ENCODE results near the gene ZNF358.
"Not testable (repeated sequence)": the region's sequence is repeated elsewhere in the genome, so short reads cannot be mapped to it uniquely, and the experiment has no call there.

The ZNF358 gene

DNA sequence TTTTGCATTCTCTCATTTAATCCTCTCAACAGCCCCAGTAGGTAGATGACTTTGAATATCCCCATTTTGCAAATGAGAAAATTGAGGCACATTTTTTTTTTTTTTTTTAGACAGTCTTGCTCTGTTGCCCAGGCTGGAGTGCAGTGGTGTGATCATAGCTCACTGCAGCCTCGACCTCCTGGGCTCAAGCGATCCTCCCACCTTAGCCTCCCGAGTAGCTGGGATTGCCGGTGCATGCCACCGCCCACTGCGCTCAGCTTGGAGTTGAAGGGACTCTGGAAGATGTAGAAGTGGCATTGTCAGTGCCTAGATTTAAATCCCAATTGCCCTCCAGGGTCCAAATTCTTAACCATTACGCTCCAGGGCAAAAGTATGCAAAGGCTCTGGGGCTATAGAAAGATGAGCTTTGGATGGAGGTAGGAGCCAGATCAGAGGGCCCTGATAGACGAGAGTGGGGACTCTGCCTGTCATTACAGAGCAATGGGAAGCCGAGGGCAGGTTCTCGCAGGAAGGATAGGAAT lies 5.7 kb downstream of the ZNF358 start:
- no peak for DNase-seq

DNA sequence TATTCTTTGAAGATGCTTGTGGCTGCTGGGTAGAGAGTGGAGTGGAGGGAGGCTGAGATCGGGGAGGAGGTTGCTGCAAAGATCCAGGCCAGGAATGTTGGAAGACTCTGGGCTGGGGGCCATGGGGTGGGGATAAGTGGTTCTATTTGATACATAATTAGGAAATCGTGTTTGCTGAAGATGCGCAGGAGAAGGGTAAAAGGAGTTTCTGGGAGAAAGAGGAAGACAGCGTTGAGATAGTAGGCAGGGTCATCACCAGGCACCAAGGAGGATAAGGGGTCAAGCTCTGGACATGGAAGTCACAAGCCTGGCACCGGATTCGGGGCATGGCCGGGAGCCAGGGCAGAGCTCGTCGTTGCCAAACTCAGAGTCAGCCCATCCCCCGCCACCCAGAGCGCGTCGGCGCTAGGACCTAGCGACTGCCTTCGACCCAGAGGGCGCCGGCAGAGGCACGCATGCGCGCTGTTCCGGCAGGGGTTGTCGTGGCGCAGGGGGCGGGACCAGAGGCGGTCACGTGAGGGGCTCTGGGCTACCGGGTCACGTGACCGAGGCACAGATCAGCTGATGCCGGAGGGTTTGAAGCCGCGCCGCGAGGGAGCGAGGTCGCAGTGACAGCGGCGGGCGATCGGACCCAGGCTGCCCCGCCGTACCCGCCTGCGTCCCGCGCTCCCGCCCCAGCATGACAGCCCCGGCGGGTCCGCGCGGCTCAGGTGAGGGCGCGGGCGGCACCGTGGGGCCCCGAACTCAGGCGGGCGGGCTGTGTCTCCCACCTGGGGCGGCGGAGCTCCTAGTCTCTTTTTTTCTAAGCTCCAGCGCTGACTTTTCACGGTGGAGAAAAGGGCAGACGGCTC lies 6.4 kb downstream of the ZNF358 start, which contains the start of gene MCOLN1:
Gene MCOLN1 (plus strand): TSS at position 553 of the 851 bp plus-strand sequence. CDS start 127 bp downstream, at position 680.
- peak; percentile 100 for DNase-seq

DNA sequence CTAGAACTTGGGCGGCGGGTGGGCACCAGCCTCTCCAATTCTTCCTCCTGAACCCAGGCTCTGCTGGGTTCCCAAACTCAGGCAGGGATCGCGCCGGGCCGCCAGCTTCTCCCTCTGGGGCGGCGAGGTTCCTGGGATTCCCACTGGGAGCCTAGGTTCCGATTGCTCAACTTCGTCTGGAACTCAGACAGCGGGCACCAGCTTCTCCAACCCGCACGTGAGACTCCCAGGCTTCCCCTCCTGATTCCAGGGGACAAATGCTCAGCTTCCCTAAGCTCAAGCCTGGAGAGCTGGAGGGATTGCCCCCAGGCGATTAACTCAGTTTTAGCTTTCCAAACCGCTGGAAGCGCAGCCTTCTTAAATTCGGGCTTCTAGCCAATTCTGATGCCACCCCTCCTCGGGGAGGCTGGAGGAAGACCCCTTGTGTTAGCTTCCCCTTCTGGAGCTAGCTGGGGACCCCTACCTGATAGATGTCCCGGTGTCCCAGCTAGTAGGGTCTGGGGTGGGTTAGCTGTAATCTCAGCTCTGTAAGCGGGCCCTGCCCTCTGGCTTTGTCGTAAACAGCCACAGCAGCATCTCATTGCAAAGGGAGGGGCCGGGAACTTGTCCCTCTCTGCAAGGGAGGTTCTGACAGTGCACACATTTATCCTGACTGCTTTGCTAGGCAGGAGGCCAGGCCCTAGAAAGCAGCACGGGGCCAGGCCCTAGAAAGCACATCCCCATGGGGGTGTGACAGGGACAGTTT lies 7.2 kb downstream of the ZNF358 start:
- no peak for DNase-seq

DNA sequence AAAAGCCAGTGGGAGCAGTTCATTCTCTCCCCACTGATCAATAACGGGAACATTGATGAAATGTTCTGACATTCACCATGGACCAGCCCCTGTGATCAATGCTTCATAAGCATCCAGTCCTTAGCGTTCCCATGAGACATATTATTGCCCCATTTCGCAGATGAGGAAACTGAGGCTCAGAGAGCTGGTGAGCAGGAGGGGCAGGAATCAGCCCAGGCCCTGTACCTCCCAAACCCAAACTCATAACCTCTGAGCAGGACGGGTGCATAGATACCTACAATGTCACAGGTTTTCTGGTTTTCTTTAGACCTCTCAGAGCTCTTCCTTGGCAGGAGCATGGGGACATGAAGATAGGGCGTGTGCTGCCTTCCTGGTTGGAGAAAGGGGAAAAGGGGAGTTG lies 8.6 kb downstream of the ZNF358 start:
- DNase-seq, result no peak

DNA sequence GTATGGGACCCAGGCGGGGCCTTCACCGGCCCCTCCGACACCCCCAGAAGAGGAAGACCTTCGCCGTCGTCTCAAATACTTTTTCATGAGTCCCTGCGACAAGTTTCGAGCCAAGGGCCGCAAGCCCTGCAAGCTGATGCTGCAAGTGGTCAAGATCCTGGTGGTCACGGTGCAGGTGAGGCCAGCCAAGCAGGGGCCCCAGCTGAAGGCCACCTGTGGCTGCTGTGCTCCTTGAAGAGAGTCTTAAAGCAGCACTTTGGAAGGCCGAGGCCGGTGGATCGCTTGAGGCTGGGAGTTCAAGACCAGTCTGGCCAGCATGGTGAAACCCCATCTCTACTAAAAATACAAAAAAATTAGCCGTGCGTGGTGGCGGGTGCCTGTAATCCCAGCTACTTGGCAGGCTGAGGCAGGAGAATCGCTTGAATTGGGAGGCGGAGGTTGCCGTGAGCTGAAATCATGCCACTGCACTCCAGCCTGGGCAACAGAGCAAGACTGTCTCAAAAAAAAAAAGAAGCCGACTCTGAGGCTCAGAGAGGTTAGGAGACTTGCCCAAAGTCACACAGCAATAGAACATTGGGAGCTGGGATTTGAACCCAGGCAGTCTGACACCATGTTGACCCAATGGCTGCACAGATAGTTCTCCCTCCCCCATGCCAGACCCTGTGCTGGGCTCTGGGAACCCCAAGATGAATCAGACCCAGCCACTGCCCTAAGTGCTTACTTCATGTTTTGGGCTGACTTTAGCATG lies 9.3 kb downstream of the ZNF358 start:
- DNase-seq, result no peak

DNA sequence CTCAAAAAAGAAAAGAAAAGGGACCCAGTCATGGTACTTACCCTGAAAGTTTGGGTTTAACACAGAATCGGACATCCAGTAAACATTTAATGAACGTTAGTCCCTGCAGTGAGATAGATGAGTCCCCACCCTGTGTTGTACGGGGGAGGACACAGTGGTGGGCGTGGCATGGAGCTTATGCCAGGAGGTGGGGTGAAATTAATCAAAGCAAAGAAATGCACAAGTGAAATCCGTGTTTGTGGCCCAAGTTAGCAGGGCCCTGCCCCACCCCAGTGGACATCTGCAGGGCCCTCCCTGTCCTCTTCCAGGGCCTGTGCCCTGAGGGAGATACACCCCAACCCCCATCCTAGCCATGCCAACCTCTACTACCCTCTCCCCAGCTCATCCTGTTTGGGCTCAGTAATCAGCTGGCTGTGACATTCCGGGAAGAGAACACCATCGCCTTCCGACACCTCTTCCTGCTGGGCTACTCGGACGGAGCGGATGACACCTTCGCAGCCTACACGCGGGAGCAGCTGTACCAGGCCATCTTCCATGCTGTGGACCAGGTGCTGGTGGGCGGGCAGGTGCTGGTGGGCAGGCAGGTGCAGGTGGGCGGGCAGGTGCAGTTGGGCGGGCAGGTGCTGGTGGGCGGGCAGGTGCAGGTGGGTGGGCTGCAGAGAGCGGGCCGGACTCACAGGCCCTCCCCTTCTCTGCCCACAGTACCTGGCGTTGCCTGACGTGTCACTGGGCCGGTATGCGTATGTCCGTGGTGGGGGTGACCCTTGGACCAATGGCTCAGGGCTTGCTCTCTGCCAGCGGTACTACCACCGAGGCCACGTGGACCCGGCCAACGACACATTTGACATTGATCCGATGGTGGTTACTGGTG lies 10.4 kb downstream of the ZNF358 start:
- DNase-seq, result no peak

DNA sequence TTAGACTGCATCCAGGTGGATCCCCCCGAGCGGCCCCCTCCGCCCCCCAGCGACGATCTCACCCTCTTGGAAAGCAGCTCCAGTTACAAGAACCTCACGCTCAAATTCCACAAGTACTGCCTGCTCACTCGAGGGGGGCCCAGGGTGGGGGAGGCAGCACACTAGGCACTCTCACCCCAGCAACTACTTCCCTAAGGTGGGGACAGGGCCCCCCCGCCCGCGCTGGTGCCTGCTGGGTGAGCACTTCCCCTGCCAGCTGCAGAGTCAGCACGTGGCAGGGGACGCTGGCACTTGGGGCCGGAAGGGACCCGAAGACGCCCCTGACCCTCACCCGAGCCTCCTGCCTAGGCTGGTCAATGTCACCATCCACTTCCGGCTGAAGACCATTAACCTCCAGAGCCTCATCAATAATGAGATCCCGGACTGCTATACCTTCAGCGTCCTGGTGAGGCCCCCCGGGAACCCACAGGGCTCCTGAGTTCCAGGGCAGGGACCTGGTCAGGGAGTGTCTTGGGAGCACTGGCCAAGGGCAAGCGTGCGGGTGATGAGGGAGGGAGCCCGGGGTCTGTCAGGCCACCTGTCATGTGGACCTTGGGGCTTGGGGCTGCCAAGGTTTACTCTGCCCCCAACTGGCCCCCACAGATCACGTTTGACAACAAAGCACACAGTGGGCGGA lies 11.8 kb downstream of the ZNF358 start:
- no peak for DNase-seq

DNA sequence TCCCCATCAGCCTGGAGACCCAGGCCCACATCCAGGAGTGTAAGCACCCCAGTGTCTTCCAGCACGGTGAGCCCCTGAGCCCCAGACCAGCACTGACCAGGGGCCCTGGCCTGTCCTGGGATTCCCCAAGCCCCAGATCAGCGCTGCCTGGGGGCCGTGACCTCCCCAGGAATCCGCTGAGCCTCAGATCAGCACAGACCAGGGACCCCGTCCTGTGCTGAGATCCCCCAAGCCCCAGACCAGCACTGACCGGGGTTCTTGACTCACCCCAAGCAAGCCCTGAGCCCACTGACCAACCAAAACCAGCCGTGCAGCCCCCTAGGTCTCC lies 12.3 kb downstream of the ZNF358 start:
- DNase-seq, result no peak

DNA sequence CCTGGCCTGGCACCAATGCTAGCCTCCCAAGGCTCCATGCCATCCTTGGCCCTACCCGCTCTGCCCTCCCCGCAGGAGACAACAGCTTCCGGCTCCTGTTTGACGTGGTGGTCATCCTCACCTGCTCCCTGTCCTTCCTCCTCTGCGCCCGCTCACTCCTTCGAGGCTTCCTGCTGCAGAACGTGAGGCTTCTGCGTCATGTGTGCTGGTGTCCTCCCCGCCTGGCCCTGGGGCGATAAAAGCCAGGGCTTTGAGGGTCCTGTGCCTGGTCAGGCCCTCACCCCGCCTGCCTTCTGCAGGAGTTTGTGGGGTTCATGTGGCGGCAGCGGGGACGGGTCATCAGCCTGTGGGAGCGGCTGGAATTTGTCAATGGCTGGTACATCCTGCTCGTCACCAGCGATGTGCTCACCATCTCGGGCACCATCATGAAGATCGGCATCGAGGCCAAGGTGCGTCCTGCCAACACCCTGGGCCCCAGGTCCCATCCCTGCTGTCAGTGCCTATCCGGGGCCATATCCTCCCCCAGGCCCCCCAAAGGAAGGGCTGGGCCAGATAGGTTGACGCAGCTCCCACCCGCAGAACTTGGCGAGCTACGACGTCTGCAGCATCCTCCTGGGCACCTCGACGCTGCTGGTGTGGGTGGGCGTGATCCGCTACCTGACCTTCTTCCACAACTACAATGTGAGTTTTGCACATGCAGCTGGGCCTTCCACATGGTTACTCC lies 12.8 kb downstream of the ZNF358 start:
- no peak for DNase-seq

DNA sequence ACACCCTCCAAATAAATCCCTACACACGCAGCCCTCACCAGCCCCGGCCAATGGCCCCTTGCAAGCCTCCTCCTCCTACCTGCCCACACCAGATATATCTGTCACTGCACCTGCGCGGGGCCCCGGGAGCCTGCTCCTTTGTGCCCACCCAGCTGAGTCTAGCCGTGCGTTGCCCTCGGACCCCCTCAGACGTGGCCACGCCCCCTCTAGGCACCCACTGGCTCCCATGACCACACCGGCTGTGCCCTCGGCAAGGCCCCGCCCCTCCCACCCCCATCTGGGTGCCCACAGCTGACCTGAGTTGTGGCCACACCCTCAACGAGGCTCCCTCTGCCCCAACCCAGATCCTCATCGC lies 13.3 kb downstream of the ZNF358 start:
- DNase-seq, result no peak

DNA sequence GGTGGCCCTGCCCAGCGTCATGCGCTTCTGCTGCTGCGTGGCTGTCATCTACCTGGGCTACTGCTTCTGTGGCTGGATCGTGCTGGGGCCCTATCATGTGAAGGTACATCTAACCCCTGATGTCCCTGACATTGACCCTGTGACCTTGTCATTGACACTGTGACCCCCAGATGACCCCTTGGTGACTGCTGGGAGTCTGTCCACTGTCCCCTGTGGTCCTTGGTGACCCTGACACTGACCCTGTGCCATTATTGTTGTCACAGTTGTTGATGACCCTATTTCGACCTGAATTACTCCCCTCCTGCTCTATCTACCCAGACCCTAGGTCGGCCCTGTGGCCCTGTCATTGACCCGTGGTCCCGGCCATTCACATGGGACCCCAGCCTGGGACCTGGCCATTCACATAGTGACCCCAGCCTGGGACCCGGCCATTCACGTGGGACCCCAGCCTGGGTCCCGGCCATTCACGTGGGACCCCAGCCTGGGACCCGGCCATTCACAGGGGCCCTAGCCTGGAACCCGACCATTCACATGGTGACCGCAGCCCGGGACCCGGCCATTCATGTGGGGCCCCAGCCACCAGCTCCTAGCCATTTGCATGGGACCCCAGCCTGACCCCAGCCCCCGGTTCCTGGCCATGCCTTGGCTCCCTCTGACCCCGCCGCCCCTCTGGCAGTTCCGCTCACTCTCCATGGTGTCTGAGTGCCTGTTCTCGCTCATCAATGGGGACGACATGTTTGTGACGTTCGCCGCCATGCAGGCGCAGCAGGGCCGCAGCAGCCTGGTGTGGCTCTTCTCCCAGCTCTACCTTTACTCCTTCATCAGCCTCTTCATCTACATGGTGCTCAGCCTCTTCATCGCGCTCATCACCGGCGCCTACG lies 13.9 kb downstream of the ZNF358 start:
- no peak for DNase-seq

DNA sequence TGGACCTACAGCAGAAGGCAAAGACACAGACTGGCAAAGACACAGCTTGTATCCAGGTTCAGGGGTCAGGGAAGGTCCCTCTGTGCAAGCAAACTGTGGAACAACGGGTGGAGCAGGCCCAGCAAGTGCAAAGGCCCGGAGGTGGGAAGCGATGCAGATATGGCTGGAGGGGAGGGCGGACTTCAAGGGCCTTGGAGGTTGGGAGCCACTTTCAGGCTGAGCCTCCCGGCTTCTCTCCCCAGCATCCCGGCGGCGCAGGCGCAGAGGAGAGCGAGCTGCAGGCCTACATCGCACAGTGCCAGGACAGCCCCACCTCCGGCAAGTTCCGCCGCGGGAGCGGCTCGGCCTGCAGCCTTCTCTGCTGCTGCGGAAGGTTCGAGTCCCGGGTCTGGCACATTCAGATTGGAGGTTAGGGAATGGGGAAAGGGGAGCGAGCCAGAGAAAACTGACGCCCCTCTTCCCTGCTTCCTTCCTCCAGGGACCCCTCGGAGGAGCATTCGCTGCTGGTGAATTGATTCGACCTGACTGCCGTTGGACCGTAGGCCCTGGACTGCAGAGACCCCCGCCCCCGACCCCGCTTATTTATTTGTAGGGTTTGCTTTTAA lies 17.5 kb downstream of the ZNF358 start:
- DNase-seq, result no peak

DNA sequence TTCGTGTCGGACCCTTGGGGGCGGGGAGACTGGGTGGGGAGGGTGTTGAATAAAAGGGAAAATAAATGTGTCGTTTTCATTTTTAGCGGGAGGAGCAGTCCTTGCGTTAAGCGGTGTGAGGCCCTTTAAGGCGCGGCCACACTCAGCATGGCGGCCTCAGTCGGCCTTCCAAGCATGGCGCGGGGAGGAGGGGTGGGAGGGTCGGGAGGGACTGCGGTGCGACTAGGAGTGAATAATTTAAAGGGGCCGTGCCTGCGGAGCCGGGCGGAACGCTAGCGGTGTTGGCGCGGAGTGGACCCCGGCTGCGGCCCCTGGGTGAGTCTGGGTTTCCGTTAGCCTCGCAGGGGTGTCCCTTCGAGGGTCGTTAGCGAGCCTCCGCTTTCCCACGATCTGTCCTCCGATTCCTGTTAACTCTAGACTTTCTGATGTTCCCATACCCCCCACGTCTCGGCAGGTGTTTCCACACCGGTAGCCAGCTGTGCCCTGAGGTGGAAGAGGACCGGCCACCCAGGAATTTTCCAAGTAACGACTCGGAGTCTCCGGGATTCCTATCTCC lies 18.1 kb downstream of the ZNF358 start:
- DNase-seq, result peak; percentile 88

DNA sequence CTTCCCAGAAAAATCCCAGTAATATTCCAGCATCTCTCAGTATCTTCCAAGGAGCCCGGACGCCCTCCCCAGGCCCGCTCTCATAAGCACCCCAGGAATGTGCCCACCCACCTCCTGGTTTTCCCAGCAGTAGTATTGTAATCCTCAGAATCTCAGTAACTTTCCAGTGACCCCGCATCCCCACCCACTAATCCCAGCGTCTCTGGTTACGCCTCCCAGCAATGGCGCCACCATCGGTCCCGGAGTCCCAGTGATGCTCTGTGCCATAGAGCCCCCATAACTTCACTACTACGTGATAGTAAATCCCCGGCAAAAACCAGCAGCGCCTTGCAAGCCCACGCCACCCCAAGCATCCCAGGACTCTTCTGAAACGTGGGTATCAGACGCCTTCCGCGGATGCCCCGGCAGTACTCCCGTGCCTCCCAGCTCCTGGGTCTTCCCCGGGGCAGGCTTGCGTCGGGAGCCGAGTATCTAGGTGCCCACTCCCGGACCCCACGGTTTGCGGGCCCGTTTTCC lies 18.7 kb downstream of the ZNF358 start:
- peak; percentile 59 for DNase-seq

DNA sequence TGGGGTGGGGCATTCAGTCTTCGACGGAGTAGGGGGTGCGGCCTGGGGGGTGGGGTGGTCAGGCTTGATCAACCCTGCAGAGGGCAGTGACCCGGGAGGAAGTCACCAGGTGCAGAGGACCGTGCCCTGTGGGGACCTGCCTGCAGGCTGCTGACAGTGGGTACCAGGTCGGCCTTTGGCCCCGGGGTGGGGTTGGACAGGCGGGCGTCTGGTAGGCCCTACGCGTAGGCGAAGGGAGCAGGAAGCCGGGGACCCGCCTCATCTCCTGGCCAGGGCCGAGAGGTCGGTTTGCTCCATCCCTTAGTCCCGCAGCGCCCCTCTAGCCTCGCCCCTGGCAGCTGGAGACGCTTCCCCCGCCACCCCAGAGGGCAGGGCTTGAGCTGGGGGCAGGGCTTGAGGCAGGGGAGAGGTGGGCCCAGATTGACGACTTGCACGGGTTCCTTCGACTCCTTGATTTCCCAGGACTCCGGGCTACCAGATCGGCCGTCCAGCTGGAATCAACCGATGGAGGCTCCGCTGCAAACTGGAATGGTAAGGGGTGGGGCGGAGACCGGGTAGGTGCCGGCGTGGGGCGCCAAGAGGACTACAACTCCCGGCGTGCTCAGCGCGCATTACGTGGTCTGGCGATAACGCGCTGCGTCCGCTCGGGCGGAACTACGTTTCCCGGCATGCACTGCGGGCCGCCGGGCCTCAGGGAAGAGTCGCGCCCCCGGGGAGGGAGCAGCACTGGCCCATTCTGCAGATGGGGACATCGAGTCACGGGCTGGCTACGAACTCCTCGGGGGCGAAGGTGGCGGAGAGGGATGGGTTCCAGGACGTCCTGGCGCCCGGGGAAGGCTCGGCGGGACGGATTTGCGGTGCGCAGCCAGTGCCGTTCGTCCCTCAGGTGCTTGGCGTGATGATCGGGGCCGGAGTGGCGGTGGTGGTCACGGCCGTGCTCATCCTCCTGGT lies 19.4 kb downstream of the ZNF358 start, which contains the start of gene PNPLA6:
Gene PNPLA6 (plus strand): TSS at position 671 of the 951 bp plus-strand sequence. CDS start 72 bp downstream, at position 743.
- peak; percentile 97 for DNase-seq

DNA sequence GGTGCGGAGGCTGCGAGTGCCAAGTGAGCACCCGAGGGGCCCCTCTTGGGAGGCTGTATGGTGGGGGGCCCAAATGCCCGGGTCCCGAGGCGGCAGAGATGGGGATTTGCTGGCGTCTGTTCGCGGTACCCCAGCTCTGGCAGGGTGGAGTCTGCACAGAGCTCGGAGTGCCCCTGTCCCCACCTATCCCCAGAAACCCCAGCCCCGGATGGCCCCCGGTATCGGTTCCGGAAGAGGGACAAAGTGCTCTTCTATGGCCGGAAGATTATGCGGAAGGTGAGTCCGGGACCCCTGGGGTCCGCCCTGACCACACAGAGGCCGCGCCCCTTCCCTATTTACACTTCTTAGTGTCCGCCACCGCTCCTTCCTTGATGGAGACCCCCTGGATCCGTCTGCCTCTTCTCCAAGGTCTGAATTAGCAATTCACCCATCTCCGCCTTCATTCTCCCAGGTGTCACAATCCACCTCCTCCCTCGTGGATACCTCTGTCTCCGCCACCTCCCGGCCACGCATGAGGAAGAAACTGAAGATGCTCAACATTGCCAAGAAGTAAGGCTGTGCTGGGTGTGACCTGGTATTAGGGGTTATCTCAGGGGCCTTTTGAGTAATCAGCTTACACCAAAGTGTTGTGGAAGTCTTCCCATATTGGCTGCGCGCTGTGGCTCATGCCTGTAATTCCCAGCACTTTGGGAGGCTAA lies 20.2 kb downstream of the ZNF358 start:
- no peak for DNase-seq

DNA sequence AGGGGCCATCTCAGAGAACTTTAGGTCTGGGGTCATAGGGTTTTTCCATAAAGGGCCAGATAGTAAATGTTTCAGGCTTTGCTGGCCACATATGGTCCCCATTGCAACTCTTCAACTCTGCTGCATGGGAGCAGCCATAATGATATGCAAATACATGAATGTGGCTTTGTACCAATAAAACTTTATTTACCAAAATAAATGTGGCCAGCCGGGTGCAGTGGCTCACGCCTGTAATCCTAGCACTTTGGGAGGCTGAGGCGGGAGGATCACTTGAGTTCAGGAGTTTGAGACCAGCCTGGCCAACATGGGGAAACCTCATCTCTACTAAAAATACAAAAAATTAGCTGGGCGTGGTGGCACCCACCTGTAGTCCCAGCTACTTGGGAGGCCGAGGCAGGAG lies 23.1 kb downstream of the ZNF358 start:
- not testable (repeated sequence) for DNase-seq
